ENCODE measurements around the gene HCFC2.
A peak's percentile ranks its signal among the peaks of the same experiment; 100 is the strongest.
"Not testable (repeated sequence)": the region's sequence is repeated elsewhere in the genome, so short reads cannot be mapped to it uniquely, and the experiment has no call there.

Gene HCFC2

DNA sequence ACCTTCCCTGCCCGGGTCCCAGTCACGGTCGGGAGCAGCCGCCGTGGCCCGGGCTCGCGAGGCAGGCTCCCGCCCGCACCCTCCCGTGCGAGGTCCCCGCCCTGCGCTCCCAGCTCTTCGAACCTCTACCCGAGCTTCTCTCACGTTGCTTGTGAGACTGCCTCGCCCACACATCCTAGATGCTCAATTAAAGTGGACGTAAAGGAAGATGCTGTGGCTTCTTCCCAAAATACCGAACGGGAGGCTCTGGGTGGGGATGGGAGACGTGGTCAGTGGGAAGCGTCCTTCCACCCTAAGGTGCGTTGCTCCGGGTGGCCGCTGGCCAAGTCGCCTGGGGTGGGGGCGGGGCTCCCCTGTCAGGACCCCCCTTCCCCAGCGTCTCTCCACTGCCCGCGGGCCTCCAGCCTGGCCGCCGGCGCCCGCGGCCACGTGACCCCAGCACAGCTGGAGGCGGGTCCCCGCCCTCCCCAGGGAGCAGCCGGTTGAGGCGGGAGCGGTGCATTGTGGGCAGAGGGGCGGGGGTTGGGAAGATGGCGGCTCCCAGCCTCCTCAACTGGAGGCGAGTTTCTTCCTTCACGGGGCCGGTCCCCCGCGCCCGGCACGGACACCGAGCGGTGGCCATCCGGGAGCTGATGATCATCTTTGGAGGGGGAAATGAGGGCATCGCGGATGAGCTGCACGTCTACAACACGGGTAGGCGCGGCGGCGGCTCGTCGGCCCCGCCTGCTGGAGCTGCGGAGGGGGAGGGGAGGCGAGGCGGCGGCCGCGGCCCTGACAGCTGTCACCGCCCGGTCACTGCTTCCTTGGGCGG lies at the start of gene HCFC2:
Gene HCFC2, plus strand, starts transcription at position 501 of the 811 bp plus-strand sequence. Its CDS starts 30 bp downstream, at position 531.
- DNase-seq = peak; percentile 76

DNA sequence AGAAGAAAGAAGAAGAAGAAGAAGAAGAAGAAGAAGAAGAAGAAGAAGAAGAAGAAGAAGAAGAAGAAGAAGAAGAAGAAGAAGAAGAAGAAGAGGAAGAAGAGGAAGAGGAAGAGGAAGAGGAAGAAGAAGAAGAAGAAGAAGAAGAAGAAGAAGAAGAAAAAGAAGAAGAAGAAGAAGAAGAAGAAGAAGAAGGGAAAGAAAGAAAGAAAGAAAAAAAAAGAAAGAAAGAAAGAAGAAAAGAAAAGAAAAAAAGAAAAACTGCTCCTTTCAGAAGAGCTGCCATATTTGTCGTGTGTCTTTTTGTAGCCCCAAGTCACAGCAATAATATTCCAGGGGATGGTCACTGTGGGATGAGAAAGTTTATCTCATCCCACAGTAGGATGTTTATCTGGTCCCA lies 42.5 kb upstream of the HCFC2 start:
- DNase-seq = not testable (repeated sequence)

DNA sequence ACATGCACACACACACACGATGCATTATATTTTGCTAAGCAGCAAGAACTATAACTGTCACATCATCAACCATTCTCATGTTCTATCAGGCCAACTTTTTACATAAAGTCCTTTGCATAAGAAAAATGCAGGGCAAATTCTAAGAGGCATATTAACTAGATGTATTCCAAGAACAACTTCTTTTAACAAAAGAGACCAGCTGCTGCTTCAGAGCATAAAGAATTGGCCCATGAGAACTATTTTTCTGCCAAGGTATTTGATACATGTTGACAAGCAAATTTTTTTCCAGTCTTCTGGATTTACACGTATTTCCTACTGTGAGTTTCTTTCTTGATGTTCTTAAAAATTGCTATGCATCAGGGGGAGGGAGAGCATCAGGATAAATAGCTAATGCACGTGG lies 41.5 kb upstream of the HCFC2 start:
- DNase-seq = no peak

DNA sequence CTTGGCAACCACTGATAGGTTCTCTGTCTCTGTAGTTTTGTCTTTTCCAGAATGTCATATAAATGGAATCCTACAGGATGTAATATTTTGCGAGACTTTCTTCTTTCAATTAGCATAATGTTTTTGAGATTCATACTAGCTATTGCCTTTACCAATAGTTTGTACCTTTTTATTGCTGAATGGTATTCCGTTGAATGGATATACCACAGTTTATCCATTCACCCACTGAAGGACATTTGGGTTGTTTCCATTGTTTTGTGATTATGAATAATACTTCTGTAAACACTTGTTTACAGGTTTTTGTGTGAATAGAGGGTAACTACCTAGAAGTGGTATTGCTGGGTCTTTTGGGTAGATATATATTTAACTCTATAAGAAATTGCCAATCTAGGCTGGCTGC lies 40.6 kb upstream of the HCFC2 start:
- DNase-seq = no peak

DNA sequence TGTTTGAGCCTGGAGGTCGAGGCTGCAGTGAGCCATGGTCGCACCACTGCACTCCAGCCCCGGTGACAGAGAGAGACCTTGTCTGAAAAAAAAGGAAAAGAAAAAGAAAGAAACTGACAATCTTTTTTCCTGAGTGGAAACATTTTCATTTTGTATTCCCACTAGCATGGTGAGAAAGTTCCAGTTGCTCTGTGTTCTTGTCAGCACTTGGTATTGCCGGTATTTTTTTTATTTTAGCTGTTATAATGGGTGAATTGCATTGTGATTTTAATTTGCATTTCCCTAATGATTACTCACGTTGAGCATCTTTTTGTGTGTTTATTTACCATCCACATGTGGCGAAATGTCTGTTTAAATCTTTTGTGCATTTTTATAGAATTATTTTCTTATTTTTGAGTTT lies 40.0 kb upstream of the HCFC2 start:
- no peak for DNase-seq

DNA sequence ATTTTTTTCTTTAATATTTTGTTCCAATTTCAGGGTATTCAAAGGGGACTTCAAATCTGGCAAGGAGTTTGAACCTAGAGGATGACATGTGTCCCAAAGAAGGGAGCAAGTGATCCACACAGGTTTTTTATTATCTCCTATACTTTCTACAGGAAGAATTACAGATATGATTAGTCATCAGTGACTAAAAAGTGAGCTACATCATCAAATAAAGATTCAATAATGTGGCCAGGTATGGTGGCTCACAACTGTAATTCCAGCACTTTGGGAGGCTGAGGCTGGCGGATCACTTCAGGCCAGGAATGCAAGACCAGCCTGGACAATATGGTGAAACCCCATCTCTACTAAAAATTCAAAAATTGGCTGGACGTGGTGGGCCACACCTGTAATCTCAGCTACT lies 38.6 kb upstream of the HCFC2 start:
- no peak for DNase-seq

DNA sequence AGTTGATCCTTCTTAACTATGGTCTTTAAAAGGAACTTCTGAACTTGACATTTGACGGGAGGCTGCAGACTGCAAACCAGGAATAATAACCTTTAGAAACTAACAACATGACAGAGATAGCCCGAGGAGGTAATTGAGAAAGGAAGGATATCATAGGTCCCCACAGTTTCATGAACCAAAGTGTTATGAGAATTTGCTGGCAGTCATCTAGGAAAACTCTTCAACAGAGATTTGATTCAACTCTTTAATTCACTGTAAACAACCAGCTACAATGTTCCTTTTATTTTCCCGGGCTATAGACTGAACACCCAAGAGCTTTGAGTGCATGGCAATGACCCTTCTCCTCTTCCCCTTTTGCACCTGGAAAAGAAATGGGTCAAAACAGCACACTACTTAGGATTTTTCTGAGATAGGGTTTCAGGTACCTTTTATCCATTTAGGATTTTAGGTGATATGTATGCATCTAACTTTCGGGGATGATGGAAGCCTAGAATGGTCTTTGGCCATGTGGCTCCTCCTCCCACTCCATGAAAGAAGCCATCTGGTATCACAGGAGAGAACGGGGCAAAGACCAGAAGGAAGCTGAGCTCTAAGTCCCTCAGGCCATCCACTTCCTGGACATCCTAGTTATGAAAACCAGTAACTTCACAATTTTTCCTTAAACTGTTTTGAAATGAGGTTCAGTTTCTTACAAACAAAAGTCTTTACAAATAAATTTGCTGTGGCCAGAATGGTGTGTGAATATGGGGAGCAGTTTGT lies 37.3 kb upstream of the HCFC2 start:
- no peak for DNase-seq

DNA sequence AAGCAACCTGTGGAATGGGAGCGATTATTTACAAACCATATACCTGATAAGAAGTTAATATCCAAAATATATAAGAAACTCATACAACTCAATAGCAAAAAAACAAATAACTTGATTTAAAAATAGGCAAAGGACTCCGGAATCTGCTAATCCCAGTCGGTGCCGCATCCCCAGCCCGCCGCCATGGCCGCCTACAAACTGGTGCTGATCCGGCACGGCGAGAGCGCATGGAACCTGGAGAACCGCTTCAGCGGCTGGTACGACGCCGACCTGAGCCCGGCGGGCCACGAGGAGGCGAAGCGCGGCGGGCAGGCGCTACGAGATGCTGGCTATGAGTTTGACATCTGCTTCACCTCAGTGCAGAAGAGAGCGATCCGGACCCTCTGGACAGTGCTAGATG lies 33.7 kb upstream of the HCFC2 start:
- DNase-seq = not testable (repeated sequence)

DNA sequence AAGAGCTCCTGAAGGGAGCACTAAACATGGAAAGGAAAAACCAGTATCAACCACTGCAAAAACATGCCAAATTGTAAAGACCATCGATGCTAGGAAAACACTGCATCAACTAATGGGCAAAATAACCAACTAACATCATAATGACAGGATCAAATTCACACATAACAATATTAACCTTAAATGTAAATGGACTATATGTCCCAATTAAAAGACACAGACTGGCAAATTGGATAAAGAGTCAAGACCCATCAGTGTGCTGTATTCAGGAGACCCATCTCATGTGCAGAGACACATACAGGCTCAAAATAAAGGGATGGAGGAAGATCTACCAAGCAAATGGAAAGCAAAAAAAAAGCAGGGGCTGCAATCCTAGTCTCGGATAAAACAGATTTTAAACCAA lies 28.2 kb upstream of the HCFC2 start:
- DNase-seq = not testable (repeated sequence)

DNA sequence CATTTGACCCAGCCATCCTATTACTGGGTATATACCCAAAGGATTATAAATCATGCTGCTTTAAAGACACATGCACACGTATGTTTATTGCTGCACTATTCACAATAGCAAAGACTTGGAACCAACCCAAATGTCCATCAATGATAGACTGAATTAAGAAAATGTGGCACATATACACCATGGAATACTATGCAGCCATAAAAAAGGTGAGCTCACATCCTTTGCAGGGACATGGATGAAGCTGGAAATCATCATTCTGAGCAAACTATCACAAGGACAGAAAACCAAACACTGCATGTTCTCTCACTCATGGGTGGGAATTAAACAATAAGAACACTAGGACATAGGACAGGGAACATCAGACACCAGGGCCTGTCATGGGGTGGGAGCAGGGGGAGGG lies 24.6 kb upstream of the HCFC2 start:
- DNase-seq = not testable (repeated sequence)

DNA sequence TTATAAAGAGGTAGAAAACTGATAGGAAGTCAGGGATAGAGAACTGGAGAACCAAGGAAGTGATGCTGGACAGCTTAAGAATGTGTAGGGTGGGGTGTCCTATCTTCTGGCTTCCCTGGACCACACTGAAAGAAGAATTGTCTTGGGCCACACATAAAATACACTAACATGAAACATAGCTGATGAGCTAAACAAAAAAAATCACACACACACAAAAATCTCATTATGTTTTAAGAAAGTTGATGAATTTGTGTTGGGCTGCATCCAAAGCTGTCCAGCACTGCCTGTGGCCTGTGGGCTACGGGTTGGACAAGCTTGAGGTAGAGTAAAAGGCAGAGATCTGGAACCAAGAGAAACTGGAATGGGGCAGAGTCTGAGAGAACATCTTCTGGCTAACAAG lies 21.8 kb upstream of the HCFC2 start:
- DNase-seq = no peak

DNA sequence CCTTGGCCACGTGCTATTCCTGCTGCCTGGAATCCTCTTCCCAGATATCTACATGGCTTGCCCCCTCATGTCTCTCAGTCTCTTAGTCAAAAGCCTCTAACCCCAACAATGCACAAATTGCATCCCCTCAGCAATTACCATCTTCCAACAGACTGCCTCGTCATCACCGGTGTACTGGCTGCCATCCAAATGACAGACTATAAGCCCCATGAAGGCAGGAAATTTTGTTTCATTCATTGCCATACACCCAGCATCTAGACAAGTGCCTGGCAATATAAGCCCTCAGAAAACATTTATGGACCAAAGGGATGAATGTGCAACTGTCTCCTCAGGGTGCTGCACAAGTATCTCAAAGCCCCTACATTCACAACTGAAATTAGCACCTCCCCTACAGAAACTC lies 20.2 kb upstream of the HCFC2 start:
- DNase-seq = no peak

DNA sequence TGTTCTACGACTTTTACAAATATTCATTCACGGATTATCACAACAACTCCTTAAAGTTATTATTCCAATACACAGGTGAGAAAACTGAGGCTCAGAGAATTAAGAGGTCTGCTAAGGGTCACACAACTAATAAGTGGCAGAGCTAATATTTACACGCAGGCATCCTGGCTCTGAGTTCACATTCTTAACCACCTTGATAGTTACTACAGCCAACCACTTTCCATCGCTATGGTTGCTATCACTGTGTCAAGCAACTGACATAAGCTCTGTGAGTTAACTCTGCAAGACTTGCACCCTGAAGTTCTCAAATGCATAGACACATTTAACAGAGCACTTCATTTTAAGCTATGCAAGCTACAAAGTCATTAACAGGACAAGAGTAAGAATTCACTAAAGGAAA lies 18.0 kb upstream of the HCFC2 start:
- no peak for DNase-seq

DNA sequence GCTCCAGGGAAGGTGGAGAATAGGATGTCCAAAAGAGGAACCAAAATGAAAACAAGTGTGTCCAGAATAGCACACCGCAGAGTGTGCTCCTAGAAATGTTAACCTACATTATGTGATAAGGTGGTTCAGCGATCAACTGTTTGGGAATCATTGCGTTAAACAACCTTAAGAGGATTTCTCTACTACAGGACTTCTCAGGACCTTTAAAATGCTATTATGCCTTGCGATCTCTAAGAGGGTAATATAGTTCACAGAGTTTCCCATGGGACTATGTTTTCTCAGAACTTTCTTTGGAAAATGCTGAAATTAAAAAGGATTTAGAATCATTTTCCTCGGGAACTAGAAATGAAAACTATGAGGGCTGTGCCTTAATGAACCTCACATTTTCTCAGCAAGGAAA lies 16.2 kb upstream of the HCFC2 start:
- no peak for DNase-seq

DNA sequence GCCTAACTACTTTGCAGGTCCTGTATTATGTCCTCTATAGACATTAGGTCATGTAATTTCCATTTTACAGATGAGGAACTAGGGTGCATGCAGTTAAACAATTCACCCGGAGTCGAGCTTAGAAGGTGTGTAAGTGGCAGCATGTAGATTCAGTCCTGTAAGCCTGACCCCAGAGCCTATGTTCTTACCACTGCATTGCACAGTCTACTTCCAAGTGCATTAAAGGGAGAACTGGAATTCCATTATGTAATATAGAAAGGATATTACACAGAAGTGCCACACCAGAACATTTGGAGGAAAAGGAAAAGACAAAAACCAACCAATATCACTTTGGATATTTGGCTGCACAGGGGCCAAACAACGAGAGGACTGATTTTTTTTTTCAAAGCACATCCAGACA lies 15.5 kb upstream of the HCFC2 start:
- DNase-seq = no peak

DNA sequence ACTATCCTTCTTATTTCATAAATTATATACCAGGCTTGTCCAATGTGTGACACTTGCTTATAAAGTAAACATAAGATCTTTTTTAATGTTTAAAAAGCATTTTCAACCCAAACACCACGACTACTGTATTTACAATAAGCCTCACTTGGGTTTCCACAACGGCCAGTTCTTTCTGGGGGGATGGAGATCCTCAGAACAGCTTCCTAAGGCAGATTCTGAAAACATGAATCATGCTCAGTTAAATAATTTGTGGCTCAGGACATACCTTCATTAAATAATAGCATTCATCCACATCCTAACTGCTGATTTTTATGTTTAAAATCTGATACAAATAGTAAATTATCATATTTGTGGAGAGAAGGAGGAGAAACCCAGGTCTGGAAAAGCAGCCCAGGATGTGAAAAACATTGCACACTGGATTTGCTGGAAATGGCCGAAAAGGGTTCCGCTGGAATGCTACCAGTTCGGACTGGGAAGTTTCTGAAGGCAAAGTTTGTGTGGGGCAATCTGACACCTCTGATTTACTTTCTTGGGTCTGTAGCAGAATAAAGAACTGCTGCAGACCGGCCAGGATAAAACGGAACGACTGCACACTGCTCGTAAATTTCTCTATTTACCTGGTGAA lies 14.9 kb upstream of the HCFC2 start:
- DNase-seq = no peak

DNA sequence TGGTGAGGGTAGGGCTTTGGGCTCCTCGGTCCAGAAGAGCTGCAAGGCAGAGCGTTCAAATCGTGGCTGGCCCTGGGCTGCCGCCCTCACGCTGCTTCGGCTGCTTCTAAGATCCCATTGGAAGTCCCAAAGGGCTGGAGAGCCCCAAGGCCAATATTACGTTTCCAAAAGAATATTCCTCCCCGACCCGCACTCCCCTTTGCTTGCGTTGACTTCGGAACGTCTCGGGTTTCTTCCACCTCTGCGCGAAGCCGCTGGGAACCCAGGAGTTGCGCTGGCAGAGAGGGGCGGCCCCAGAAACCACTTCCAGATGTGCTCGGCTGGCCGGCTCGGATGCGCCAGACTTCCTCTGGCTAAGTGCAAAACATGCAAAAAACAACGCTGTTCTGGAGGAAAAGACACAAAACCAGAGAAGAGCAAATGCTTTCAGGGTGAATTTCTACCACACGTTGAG lies 14.4 kb upstream of the HCFC2 start, which contains the start of gene GLT8D2:
Gene GLT8D2, minus strand, starts transcription at position 285 of the 454 bp plus-strand sequence. CDS start 30,539 bp downstream, outside the sequence.
- DNase-seq = no peak

DNA sequence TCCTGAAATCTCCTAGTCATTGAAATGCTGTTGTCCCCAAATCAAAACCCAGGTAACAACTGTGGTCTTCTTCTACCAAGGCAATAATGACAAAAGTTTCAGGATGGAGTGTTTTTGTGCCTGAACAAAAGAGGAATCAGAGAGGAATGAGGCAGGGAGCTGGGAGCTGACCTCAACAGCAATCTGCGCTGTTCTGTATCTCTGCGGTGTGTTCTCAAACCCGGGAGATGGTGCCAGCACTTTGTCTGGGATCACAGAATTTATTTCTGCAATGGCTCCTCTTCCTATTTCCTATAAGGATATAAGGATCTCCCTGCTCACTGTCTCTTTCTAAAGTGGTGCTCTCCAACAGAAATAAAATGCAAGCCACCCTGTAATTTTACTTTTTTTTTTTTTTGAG lies 13.9 kb upstream of the HCFC2 start:
- no peak for DNase-seq

DNA sequence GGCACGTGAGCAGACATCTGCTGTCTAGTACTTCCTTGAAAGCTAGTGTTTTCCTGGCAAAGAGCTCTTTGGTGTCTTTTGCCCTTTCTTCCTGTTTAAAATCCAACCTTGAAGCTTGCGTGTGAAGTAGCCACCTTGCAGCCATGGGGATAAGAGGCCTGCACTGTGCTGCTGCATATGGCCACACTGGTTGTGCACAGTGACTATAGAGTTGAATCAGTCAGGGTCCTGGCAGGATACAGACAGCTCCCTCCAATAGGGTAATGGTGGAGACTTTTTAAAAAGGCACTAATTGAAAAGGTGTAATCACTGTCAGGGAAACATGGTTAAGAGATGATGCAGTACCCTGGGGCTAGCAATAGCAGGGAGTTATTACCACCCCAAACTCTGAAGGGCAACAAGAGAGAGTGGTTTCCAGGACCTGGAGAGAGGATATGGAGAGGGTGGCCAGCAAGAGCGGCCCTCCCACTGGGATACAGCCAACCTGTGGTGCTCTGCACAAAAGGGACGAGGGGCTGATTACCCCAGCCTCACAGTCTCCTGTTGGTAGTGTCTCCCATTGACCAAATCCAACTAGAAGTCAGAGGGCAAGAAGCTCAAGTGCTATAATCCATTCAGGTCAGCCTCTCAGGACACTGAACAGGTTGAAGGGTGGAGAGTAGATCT lies 9.5 kb upstream of the HCFC2 start:
- no peak for DNase-seq

DNA sequence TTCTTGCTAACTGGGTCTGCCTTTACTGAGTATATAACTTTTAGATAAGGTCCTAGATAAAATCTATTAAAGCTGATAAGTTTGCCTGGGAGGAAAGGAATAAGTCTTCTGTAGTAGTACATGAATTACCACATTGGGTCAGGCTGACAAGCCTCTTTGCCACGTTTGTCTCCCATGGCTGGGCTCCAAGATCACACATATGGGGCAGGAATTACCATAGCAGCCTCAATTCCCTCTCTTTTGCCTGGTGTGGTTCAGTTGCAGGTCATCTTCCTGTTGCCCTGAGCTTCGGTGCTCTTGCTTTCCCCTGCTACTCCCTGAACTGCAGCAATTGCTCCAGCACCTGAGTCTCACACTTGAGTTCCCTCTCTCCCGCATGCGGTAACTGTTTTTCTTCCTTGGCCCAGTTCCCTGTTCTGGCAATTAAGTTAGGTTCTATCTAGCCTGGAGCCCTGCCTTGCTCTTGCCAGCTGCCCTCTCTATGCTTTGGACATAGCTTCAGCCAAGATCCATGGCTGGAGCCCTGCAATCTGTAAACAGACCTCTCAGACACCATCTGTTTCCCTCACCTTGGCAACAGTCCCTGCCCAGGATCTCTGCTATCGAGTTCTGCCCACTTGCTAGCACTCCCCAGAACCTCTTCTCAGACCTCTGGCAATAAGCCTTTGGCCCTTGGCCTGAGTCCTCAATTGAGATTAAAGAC lies 8.5 kb upstream of the HCFC2 start:
- DNase-seq = no peak

DNA sequence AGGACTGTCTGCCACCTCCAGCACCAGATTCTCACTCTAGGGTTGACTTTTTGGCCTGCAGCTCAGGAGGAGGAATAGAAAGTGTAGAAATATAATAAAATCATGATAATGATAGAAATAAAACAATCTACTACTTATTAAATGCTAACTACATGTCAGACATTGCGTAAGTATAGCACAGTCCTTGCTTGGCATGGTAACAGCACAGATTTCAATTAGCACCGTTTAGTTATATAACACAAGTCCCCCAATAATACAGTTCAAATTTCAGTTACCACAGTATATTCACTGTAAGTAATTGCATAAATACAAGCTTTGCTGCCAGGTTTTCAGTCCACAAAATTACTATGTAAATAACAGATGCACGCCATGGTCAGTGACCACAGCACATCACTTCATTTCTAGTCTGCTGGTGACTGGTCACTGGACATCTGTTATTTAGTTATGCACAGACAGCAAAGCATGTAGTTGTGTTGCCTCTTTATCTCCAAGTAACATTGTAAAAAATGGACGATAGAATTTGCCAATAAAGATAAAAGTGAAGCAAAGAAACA lies 7.8 kb upstream of the HCFC2 start:
- DNase-seq = no peak

DNA sequence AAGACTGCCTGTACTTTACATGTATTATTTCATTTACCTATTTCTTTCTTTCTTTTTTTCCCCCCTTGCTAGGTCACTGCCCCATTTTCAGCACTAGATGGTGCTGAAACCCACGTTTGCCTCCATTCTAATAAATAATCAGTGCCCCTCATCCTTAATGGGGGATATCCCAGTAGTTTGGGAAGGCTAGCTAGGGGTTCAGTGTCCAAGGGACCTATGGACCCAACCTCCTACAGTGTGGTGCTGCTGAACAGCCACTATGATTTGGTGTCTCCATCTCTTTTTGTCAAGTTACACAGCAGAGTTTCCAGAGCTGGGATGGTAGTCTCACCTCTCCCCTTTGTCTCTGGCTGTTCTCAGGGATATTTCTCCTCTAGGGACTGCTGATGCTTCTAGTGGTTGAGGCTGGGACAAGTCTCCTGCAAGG lies 6.5 kb upstream of the HCFC2 start:
- no peak for DNase-seq

Measured in MV-4-11 (cell line).